Measurements from ENCODE around the gene CSNK2A3. TPM values are rescaled to one million over a fixed set of nuclear protein-coding genes. Genes with fewer than 3 reads are reported as not detected.

CSNK2A3 gene
- total and polyA plus RNA-seq, 10 of the 15 experiments (the other 5 are each of a cell fraction or from before 2014, with no cell fraction given) = 0.68 to 6.2 (median 1.4) TPM

DNA sequence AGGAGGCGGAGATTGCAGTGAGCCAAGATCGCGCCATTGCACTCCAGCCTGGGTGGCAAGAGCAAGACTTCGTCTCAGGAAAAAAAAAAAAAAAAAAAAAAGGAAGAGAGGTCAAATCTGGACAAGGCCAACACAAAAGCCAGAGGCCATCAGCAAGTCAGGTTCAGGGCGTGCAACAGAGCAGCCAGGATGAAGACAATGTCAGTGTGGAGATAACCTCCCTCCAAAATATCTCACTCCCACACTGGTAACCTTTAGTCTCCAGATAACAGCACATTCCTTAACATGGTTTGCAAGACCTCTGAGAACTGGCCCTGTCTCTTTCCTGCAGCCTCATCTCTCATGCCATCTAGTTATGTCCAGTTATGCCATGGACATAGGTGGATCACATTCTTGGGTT is 4.7 kb downstream of the CSNK2A3 start (continued):
- no peak for TF ChIP-seq CREM (IDR thresholded peaks at IDR 0.05; ENCODE audit: low read depth)
- TF ChIP-seq, protein P1, sequence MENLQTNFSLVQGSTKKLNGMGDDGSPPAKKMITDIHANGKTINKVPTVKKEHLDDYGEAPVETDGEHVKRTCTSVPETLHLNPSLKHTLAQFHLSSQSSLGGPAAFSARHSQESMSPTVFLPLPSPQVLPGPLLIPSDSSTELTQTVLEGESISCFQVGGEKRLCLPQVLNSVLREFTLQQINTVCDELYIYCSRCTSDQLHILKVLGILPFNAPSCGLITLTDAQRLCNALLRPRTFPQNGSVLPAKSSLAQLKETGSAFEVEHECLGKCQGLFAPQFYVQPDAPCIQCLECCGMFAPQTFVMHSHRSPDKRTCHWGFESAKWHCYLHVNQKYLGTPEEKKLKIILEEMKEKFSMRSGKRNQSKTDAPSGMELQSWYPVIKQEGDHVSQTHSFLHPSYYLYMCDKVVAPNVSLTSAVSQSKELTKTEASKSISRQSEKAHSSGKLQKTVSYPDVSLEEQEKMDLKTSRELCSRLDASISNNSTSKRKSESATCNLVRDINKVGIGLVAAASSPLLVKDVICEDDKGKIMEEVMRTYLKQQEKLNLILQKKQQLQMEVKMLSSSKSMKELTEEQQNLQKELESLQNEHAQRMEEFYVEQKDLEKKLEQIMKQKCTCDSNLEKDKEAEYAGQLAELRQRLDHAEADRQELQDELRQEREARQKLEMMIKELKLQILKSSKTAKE (IDR thresholded peaks at IDR 0.05; ENCODE audit: low read depth, poor library complexity, severe bottlenecking) = no peak
- TF ChIP-seq, protein P2, sequence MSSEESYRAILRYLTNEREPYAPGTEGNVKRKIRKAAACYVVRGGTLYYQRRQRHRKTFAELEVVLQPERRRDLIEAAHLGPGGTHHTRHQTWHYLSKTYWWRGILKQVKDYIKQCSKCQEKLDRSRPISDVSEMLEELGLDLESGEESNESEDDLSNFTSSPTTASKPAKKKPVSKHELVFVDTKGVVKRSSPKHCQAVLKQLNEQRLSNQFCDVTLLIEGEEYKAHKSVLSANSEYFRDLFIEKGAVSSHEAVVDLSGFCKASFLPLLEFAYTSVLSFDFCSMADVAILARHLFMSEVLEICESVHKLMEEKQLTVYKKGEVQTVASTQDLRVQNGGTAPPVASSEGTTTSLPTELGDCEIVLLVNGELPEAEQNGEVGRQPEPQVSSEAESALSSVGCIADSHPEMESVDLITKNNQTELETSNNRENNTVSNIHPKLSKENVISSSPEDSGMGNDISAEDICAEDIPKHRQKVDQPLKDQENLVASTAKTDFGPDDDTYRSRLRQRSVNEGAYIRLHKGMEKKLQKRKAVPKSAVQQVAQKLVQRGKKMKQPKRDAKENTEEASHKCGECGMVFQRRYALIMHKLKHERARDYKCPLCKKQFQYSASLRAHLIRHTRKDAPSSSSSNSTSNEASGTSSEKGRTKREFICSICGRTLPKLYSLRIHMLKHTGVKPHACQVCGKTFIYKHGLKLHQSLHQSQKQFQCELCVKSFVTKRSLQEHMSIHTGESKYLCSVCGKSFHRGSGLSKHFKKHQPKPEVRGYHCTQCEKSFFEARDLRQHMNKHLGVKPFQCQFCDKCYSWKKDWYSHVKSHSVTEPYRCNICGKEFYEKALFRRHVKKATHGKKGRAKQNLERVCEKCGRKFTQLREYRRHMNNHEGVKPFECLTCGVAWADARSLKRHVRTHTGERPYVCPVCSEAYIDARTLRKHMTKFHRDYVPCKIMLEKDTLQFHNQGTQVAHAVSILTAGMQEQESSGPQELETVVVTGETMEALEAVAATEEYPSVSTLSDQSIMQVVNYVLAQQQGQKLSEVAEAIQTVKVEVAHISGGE (CRISPR knock-in tag; IDR thresholded peaks at IDR 0.05) = no peak
- TF ChIP-seq, protein P3, sequence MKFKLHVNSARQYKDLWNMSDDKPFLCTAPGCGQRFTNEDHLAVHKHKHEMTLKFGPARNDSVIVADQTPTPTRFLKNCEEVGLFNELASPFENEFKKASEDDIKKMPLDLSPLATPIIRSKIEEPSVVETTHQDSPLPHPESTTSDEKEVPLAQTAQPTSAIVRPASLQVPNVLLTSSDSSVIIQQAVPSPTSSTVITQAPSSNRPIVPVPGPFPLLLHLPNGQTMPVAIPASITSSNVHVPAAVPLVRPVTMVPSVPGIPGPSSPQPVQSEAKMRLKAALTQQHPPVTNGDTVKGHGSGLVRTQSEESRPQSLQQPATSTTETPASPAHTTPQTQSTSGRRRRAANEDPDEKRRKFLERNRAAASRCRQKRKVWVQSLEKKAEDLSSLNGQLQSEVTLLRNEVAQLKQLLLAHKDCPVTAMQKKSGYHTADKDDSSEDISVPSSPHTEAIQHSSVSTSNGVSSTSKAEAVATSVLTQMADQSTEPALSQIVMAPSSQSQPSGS (IDR thresholded peaks at IDR 0.05; ENCODE audit: low read length) = no peak
- TF ChIP-seq BMI1 (IDR thresholded peaks at IDR 0.05; ENCODE audit: borderline replicate concordance) = no peak
- TF ChIP-seq KAT2A (conservative IDR thresholded peaks at IDR 0.05; ENCODE audit: control insufficient read depth, low read depth, low read length) = no peak
- no peak for TF ChIP-seq SREBF1 (IDR thresholded peaks at IDR 0.05; ENCODE audit: low read length)
- no peak for TF ChIP-seq SMC3 (IDR thresholded peaks at IDR 0.05; ENCODE audit: borderline replicate concordance, low read length)
- TF ChIP-seq SUPT20H (IDR thresholded peaks at IDR 0.05; ENCODE audit: borderline replicate concordance, control insufficient read depth, low read depth, low read length) = no peak
- no peak for TF ChIP-seq MYB (IDR thresholded peaks at IDR 0.05; ENCODE audit: borderline replicate concordance, low read depth, low read length)
- TF ChIP-seq, protein P4, sequence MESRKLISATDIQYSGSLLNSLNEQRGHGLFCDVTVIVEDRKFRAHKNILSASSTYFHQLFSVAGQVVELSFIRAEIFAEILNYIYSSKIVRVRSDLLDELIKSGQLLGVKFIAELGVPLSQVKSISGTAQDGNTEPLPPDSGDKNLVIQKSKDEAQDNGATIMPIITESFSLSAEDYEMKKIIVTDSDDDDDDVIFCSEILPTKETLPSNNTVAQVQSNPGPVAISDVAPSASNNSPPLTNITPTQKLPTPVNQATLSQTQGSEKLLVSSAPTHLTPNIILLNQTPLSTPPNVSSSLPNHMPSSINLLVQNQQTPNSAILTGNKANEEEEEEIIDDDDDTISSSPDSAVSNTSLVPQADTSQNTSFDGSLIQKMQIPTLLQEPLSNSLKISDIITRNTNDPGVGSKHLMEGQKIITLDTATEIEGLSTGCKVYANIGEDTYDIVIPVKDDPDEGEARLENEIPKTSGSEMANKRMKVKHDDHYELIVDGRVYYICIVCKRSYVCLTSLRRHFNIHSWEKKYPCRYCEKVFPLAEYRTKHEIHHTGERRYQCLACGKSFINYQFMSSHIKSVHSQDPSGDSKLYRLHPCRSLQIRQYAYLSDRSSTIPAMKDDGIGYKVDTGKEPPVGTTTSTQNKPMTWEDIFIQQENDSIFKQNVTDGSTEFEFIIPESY (IDR thresholded peaks at IDR 0.05) = no peak

Data from GM12878 (cell line).